Heart right ventricle (tissue), 16 donors: ENCODE data around the gene TSC2. TPM values are rescaled to one million over a fixed set of nuclear protein-coding genes. Genes with fewer than 3 reads are reported as not detected.

Experiments used
- ATAC-seq, 8 donors: fragments of 200-7000 bp; cut with Tn5 transposase; one replicate each; pipeline ENCODE4 v1.9.1; 2020; ENCODE audit warnings: mild to moderate bottlenecking in 8 of 8, moderate library complexity in 8 of 8, moderate number of reproducible peaks in 1 of 8
- DNase-seq, 2 donors: peaks; one replicate each; pipeline ENCODE4 v3.0.0-alpha.2; 2020
- H3K27ac ChIP-seq, 10 donors: fragments of 200-600 bp; sonication (generic) in 2 of 10; one replicate each; pipeline versions ENCODE4 v1.5.0 to v1.8.0; 2020 to 2022; ENCODE audit warnings: mild to moderate bottlenecking in 3 of 10
- H3K27me3 ChIP-seq, 7 donors: fragments of 200-600 bp; one replicate each; pipeline ENCODE4 v1.8.0; 2021 to 2022; ENCODE audit warnings: mild to moderate bottlenecking in 2 of 7
- H3K36me3 ChIP-seq, 9 donors: fragments of 200-600 bp; sonication (generic) in 1 of 9; one replicate each; pipeline versions ENCODE4 v1.5.0 to v1.8.0; 2020 to 2022; ENCODE audit warnings: mild to moderate bottlenecking in 2 of 9
- H3K4me1 ChIP-seq, 9 donors: fragments of 200-600 bp; sonication (generic) in 1 of 9; one replicate each; pipeline versions ENCODE4 v1.5.0 to v1.8.0; 2020 to 2022; ENCODE audit warnings: mild to moderate bottlenecking in 4 of 9
- H3K4me3 ChIP-seq, 10 donors: fragments of 200-600 bp; sonication (generic) in 2 of 10; one replicate each; pipeline versions ENCODE4 v1.5.0 to v1.8.0; 2020 to 2022; ENCODE audit warnings: mild to moderate bottlenecking in 7 of 10, moderate library complexity in 2 of 10
- H3K9me3 ChIP-seq, 11 donors: fragments of 200-600 bp in 10 of 11; sonication (generic) in 2 of 11; one replicate each; pipeline versions ENCODE4 v1.5.0 to v1.8.0; 2013 to 2022; ENCODE audit warnings: mild to moderate bottlenecking in 2 of 11, control low read depth in 1 of 11, moderate library complexity in 1 of 11
- WGBS, 2 donors: extraction: QIAGEN DNeasy Blood & Tissue Kit; methylation state at CpG; one replicate each; pipeline ENCODE4 v1.1.7; 2013; ENCODE audit warnings: inconsistent platforms in 1 of 2; 5-methylcytosine and 5-hydroxymethylcytosine counted together
- intact Hi-C, 10 donors: fragments of 100-400 bp; cut with DNase I; formaldehyde crosslinking; loops; one replicate each; pipeline versions ENCODE4 v1.11.1 to v1.14.2; 2022
- polyA plus RNA-seq, 2 donors: library from polyadenylated mRNA; stranded (reverse); fragments of 200-250 nt; gene quantifications; one replicate each; pipeline ENCODE4 v1.2.3, GENCODE V29; 2013
- total RNA-seq, 10 donors: library from RNA; stranded (reverse); fragmentation: NEBNext Ultra II Directional in 3 of 10; extraction: Animal tissue kit (Norgen Biotek cat#: 25700) in 3 of 10; gene quantifications; one replicate each; pipeline versions ENCODE4 v1.2.1 to v1.2.4, GENCODE V29; 2021 to 2023
- TF ChIP-seq, protein P1 (sequence below), 9 donors: fragments of 200-600 bp; sonication (generic) in 2 of 9; IDR thresholded peaks; one replicate each; pipeline versions ENCODE4 v1.5.0 to v1.8.0; 2021 to 2022; ENCODE audit warnings: antibody characterized with exemption in 9 of 9, mild to moderate bottlenecking in 5 of 9, moderate library complexity in 1 of 9
- donor health status: Arrhythmogenic right ventricular cardiomyopathy.
- donor health status: ischemic (EF 13 %, LVEDD 7.1; RV severe dilation, severe dysfunction).
- donor health status: healthy with polysubstance abuse.
- donor health status: DM: no; HTN: yes; CAD: no.
- donor health status: DM: no; HTN: no; CAD: no.
- donor health status: ischemic (EF 25% LVEDD 6.9; RV normal size, moderate dysfunction).
- donor health status: ischemic (EF 25% LVEDD 5.7; RV mildly dilated, moderate dysfunction).
- donor health status: healthy.
- donor health status: DM: yes; HTN: yes; CAD: no.
- donor health status: Ischemic cardiomyopathy.
- donor health status: ischemic (EF 35%, LVEDD 5.7; RV mildly dilated, moderate dysfunction).
- donor health status: nonischemic (EF 11% LVEDD 7.7; RV severe dilation, severe dysfunction).
- donor health status: DM: yes; HTN: yes; CAD: no.
- donor health status: PGD.
- donor health status: ischemic (EF 29% LVEDD 5.4; RV normal size, mild dysfunction).
- donor health status: nonischemic (EF 23%, LVEDD 6.1; RV moderate dilation, normal function).

Gene TSC2
- total and polyA plus RNA-seq, 12 donors: 28.8 to 87.0 (median 71.5) TPM

DNA sequence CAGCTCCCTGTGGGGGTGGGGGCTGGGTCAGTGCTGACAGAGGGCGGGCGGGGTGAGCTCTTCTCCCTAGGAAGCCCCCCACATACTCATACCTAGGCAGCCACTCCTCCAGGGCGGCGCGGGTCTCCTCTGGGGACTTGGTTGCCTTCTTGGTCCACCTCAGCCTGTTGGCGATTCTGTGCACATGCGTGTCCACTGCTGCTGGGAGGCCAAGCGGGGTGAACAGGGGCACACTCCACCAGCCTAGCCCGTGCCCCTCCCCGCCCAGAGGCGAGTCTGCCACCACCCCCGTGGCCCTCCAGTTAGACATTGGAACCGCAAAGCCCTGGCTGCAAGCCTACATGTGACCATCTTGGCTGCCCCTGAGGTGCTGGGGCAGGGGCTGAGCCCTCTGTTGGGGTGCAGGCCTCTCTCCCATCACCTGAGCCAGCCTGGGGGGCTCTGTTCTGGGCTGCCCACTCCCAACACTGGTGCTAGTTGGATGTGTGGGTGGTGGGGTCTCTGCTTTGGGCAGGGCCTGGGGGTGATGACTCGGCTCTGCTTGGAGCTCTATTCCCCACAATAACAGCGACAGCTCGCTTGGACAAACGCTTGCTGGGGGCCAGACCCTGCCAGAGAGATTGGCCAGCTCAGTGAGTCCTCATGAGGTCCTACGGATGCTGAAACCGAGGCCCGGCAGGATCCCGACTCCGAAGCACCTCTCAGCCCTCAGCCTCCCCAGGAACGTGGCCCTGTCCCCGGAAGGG, 7.6 kb upstream of the TSC2 start:
- peaks cover 0 to 40% (median 10%) of the 10 kb centered on the region in 9 donors for H3K36me3 ChIP-seq
- 67 to 70% methylated on average over 24 of the region's 24 CpGs for WGBS, 2 donors
- DNase-seq (peak in 1 of 2 donors; percentile 59), ATAC-seq (peak in 2 of 8 donors; percentile 0)
- H3K27me3 ChIP-seq: no peaks in the 10 kb centered on the region
- H3K9me3 ChIP-seq: no peaks in the 10 kb centered on the region
- intact Hi-C loops: no loop called here
- TF ChIP-seq, protein P1, sequence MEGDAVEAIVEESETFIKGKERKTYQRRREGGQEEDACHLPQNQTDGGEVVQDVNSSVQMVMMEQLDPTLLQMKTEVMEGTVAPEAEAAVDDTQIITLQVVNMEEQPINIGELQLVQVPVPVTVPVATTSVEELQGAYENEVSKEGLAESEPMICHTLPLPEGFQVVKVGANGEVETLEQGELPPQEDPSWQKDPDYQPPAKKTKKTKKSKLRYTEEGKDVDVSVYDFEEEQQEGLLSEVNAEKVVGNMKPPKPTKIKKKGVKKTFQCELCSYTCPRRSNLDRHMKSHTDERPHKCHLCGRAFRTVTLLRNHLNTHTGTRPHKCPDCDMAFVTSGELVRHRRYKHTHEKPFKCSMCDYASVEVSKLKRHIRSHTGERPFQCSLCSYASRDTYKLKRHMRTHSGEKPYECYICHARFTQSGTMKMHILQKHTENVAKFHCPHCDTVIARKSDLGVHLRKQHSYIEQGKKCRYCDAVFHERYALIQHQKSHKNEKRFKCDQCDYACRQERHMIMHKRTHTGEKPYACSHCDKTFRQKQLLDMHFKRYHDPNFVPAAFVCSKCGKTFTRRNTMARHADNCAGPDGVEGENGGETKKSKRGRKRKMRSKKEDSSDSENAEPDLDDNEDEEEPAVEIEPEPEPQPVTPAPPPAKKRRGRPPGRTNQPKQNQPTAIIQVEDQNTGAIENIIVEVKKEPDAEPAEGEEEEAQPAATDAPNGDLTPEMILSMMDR (IDR thresholded peaks at IDR 0.05): no peak
- peaks cover 58 to 100% (median 94%) of the 10 kb centered on the region in 9 donors for H3K4me1 ChIP-seq
- peak overlapping the region; percentile 80 to 96 (median 93) for H3K27ac ChIP-seq
- peak overlapping the region in 3 of 10 donors; percentile 63 to 78 (median 68) for H3K4me3 ChIP-seq

DNA sequence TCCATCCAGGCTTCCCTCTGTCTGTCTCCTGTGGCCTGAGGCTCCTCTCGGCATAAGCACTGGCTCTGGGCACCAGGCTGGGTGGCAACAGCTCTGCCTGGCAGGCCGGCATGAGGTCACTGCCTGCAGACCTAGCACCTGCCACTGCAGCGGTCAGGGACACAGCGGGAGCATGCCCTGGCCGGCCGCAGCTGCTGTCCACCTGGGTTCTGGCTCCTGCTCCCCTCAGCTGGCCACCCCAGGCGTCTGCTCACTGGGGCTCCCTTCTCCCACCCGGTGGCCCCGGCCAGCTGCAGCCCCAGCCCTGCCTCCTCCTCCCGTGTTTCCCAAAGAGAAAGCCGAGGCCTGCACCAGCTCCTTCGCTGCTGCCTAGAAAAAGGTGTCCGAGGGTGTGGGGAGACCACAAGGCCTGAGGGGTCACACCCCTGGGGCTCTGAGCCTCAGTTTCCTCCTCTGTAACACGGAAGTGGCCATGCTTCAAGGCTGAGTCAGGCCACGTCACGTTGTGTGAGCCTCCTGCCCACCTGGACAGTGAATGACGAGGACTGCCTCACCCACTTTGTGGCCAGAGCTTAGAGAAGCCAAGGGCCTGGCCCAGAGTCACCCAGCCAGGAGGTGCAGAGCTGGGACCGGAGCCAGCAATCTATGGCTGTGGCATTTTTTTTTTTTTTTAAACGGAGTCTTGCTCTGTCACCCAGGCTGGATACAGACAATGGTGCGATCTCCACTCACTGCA, 6.8 kb upstream of the TSC2 start:
- ATAC-seq (peak in 1 of 8 donors; percentile 0), DNase-seq (no peak)
- Histone ChIP-seq H3K36me3 (peaks cover 0 to 34% (median 10%) of the 10 kb centered on the region in 9 donors), H3K27ac (peak overlapping the region in 9 of 10 donors; percentile 80 to 96 (median 93)), H3K9me3 (no peaks in the 10 kb centered on the region), H3K4me1 (peaks cover 53 to 100% (median 89%) of the 10 kb centered on the region in 9 donors), H3K27me3 (no peaks in the 10 kb centered on the region), H3K4me3 (no peak overlapping the region)
- 69 to 74% methylated on average over 20 of the region's 20 CpGs for WGBS, 2 donors
- TF ChIP-seq, protein P1 (IDR thresholded peaks at IDR 0.05): no peak
- intact Hi-C loops: no loop called here

DNA sequence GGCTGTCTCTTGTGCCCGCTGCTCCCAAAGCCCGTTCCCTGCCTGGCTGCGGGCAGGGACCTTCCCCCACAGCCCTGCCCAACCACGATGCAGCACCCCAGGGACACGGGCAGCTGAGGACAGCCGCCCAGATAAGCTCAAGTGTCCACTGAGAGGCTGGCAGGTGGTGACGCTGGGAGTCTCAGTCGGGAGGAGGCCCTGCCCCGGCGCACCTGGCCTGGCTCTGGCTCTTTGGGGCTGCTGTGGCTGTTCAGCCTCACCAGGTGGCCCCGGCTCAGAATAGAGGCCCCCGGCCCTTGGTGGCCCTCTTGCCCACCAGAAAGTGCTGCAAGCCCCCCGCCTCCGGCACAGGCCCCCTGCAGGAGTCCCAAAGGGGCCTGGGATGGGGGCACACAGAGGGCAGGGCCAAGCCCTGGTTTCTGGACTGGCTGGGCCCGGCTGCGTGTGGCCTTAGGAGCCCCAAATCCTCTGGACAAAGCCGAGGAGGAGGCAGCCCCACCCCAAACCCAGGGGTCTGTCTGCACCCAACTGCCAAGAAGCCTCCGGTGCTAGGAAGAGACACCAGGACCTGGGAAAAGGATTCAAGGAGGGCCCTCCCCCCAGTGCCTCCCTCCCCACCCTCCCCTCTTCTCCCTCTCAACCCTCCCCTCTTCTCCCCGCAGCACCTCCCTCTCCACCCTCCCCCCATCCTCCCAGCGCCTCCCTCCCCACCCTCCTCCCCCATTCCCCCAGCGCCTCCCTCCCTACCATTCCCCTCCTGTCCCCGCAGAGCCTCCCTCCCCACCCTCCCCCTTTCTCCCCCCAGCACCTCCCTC, 5.4 kb upstream of the TSC2 start:
- no peaks in the 10 kb centered on the region for H3K27me3 ChIP-seq
- peak overlapping the region in 1 of 10 donors; percentile 5 for H3K4me3 ChIP-seq
- peak overlapping the region in 9 of 10 donors; percentile 8 to 96 (median 93) for H3K27ac ChIP-seq
- ATAC-seq: peak in 7 of 8 donors; percentile 18 to 65 (median 53)
- H3K9me3 ChIP-seq: no peaks in the 10 kb centered on the region
- intact Hi-C loops: no loop called here
- peaks cover 54 to 100% (median 89%) of the 10 kb centered on the region in 9 donors for H3K4me1 ChIP-seq
- WGBS, 2 donors: 44 to 49% methylated on average over 18 to 22 of the region's 22 CpGs
- TF ChIP-seq, protein P1 (IDR thresholded peaks at IDR 0.05): peak in 1 of 9 donors; percentile 16
- peaks cover 0 to 20% (median 8%) of the 10 kb centered on the region in 9 donors for H3K36me3 ChIP-seq
- DNase-seq: peak; percentile 65 to 74
